Neuron (in vitro differentiated cells): Measurements from ENCODE around the gene LMAN2L.
"Not testable (repeated sequence)": the region's sequence is repeated elsewhere in the genome, so short reads cannot be mapped to it uniquely, and the experiment has no call there.

Experiments used
- H2AFZ ChIP-seq: one replicate; pipeline ENCODE4 v1.6.1; 2013; ENCODE audit warnings: low read depth, mild to moderate bottlenecking, inconsistent platforms, low read length, moderate library complexity
- H3K27me3 ChIP-seq: one replicate; pipeline ENCODE4 v1.6.1; 2013; ENCODE audit warnings: low read length; ENCODE audit not compliant: insufficient read depth
- H3K36me3 ChIP-seq: one replicate; pipeline ENCODE4 v1.6.1; 2013; ENCODE audit warnings: low read length; ENCODE audit not compliant: insufficient read depth
- H3K4me1 ChIP-seq: one replicate; pipeline ENCODE4 v1.6.1; 2013; ENCODE audit warnings: low read length; ENCODE audit not compliant: insufficient read depth
- H3K4me3 ChIP-seq: 2 replicates; pipeline ENCODE4 v1.5.1; 2013; ENCODE audit warnings: mild to moderate bottlenecking, low read length, moderate library complexity
- H3K9me3 ChIP-seq: one replicate; pipeline ENCODE4 v1.6.1; 2013; ENCODE audit warnings: low read length

Gene LMAN2L

GRCh38 chr2:96683972-96684820, 55.7 kb downstream of the LMAN2L start:
- H3K4me1 ChIP-seq: peaks cover 5% of the 10 kb centered on the region
- no peak overlapping the region for H3K4me3 ChIP-seq
- H3K9me3 ChIP-seq: no peaks in the 10 kb centered on the region
- no peaks in the 10 kb centered on the region for H3K36me3 ChIP-seq
- no peaks in the 10 kb centered on the region for H3K27me3 ChIP-seq
- H2AFZ ChIP-seq: no peak overlapping the region

DNA sequence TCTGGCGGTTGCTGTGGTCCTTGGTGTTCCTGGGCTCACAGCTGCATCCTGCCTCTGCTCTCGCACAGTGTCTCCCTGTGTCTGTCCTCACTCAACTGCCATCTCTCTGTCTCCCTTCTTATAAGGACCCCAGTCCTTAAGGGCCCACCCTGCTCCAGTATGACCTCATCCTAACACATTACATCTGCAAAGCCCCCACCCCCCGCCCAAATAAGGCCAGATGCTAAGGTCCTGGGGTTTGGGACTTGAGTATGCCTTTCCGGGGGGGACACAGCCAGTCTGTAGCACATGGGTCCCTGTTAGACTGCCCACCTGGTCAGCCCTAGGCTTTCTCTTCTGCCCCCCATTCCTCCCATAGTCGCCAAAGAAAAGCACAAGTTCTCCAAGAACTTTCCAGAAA, 56.6 kb downstream of the LMAN2L start:
- Histone ChIP-seq H2AFZ (no peak overlapping the region), H3K27me3 (no peaks in the 10 kb centered on the region), H3K4me3 (no peak overlapping the region), H3K4me1 (peaks cover 5% of the 10 kb centered on the region), H3K36me3 (no peaks in the 10 kb centered on the region), H3K9me3 (no peaks in the 10 kb centered on the region)

DNA sequence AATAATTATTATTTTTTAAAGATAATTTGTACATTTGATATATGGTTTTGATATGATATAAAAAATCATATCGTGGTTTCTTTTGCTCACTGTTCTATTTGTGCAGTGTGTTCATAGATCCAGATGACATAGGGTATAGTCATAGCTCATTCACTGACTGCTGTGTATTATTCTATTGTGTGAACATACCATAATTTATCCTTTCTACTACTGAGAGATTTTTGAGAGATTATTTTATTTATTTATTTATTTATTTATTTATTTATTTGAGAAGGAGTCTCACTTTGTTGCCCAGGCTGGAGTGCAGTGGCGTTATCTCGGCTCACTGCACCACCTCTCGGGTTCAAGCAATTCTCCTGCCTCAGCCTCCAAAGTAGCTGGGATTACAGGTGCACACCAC, 58.3 kb downstream of the LMAN2L start:
- Histone ChIP-seq H3K36me3 (no peaks in the 10 kb centered on the region), H3K27me3 (no peaks in the 10 kb centered on the region), H3K4me1 (peaks cover 5% of the 10 kb centered on the region), H2AFZ (no peak overlapping the region), H3K9me3 (no peaks in the 10 kb centered on the region), H3K4me3 (no peak overlapping the region)

- H3K36me3 ChIP-seq: no peaks in the 10 kb centered on the region
- no peak overlapping the region for H3K4me3 ChIP-seq
- H2AFZ ChIP-seq: no peak overlapping the region
- H3K27me3 ChIP-seq: no peaks in the 10 kb centered on the region
- H3K9me3 ChIP-seq: no peaks in the 10 kb centered on the region
- peaks cover 5% of the 10 kb centered on the region for H3K4me1 ChIP-seq
These were observed 59.2 kb downstream of the LMAN2L start for GRCh38 chr2:96680561-96681141.

- H2AFZ ChIP-seq: no peak overlapping the region
- H3K27me3 ChIP-seq: no peaks in the 10 kb centered on the region
- H3K4me1 ChIP-seq: peaks cover 5% of the 10 kb centered on the region
- H3K4me3 ChIP-seq: no peak overlapping the region
- no peaks in the 10 kb centered on the region for H3K36me3 ChIP-seq
- no peaks in the 10 kb centered on the region for H3K9me3 ChIP-seq
These were observed 60.0 kb downstream of the LMAN2L start for GRCh38 chr2:96679848-96680247.

DNA sequence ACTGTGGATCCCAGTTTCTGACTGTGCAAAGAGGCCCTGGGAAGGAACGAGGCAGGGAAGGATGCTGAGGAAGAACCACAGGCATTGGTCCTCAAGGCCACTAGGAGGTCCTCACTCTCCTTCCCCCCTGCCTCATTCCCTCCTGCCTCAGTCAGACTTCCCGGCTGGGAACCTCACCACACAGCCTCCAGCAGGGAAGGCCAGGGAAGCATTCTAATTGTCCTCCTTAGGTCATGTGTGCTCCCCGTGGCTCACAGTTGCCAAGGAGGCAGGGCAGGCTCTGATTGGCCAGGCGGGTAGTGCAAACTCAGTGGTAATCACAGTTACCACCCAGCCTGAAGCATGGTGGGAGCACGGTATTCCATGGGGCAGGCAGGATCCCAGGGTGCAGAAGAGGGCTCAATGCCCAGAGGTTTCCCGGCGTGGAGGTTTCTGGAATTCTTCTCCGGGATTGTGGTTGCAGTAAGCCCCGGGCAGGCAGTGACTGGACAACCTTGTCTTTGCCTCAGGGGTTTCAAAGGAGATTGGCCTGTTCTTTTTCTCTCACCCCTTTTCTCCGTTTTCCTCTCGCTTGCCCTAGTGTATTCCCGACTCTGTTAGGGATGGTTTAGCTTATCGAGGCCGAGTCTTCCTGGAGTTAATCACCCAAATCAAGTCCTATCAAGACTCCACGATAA, 70.2 kb downstream of the LMAN2L start:
- Histone ChIP-seq H3K36me3 (no peaks in the 10 kb centered on the region), H3K4me1 (peaks cover 3% of the 10 kb centered on the region)

GRCh38 chr2:96668771-96669170, 71.1 kb downstream of the LMAN2L start:
- Histone ChIP-seq H3K36me3 (no peaks in the 10 kb centered on the region), H3K9me3 (peaks cover 3% of the 10 kb centered on the region), H2AFZ (no peak overlapping the region), H3K27me3 (no peaks in the 10 kb centered on the region), H3K4me1 (peaks cover 3% of the 10 kb centered on the region), H3K4me3 (no peak overlapping the region)

More for the DNA sequence above, 70.2 kb downstream of the LMAN2L start:
- Histone ChIP-seq H3K27me3 (no peaks in the 10 kb centered on the region), H3K9me3 (no peaks in the 10 kb centered on the region), H2AFZ (no peak overlapping the region), H3K4me3 (no peak overlapping the region)

- H3K4me3 ChIP-seq, H3K27me3 ChIP-seq, H3K9me3 ChIP-seq, H3K4me1 ChIP-seq, H2AFZ ChIP-seq, H3K36me3 ChIP-seq: not testable (repeated sequence)
These were observed 74.1 kb downstream of the LMAN2L start for GRCh38 chr2:96665717-96666116.

- Histone ChIP-seq H3K36me3 (no peaks in the 10 kb centered on the region), H3K9me3 (peaks cover 3% of the 10 kb centered on the region), H2AFZ (no peak overlapping the region), H3K4me1 (peaks cover 3% of the 10 kb centered on the region), H3K4me3 (no peak overlapping the region), H3K27me3 (no peaks in the 10 kb centered on the region)
These were observed 74.7 kb downstream of the LMAN2L start for GRCh38 chr2:96665083-96665569.

DNA sequence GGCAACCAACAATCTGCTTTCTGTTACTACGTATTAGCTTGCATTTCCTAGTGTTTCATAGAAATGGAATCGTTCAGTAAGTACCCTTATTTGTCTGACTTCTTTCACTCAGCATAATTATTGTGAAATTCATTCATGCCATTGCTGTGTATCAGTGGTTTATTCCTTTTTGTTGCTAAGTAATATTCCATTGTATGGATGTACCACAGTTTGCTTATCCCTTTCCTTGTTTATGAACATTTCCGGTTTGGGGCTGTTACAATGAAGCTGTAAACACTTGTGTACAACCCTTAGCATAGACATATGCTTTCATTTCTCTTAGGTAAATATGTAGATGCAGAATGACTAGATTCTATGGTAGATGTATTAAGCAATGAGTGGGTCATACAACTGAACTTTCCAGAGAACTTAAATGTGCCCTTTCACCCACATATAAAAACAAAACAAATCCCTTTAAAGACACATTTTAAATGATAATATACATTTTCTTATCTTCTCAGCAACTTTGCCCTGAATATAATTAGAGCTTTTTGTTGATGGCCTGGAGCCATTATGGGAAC, 75.4 kb downstream of the LMAN2L start:
- H2AFZ ChIP-seq: no peak overlapping the region
- no peaks in the 10 kb centered on the region for H3K36me3 ChIP-seq
- H3K27me3 ChIP-seq: no peaks in the 10 kb centered on the region
- no peak overlapping the region for H3K4me3 ChIP-seq
- peaks cover 3% of the 10 kb centered on the region for H3K9me3 ChIP-seq
- H3K4me1 ChIP-seq: peaks cover 3% of the 10 kb centered on the region

DNA sequence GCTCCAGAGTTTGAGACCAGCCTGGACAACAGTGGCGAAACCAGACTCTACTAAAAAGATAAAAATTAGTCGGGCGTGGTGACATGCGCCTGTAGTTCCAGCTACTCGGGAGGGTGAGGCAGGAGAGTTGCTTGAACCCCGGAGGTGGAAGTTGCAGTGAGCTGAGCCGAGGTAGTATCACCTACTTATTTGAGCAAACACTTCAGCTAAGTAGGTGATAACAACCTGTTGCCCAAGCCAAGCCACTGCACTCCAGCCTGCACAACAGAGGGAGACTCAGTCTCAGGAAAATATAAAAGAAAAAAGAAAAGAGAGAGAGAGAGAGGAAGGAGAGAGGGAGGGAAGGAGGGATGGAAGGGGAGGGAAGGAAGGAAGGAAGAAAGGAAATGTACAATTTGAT, 76.0 kb downstream of the LMAN2L start:
- Histone ChIP-seq H2AFZ (no peak overlapping the region), H3K4me3 (no peak overlapping the region), H3K4me1 (peaks cover 3% of the 10 kb centered on the region), H3K9me3 (peaks cover 3% of the 10 kb centered on the region), H3K36me3 (no peaks in the 10 kb centered on the region), H3K27me3 (no peaks in the 10 kb centered on the region)

GRCh38 chr2:96663177-96663576, 76.7 kb downstream of the LMAN2L start:
- no peak overlapping the region for H3K4me3 ChIP-seq
- peaks cover 3% of the 10 kb centered on the region for H3K4me1 ChIP-seq
- H2AFZ ChIP-seq: no peak overlapping the region
- H3K36me3 ChIP-seq: no peaks in the 10 kb centered on the region
- H3K27me3 ChIP-seq: no peaks in the 10 kb centered on the region
- peaks cover 3% of the 10 kb centered on the region for H3K9me3 ChIP-seq

- no peaks in the 10 kb centered on the region for H3K36me3 ChIP-seq
- H3K27me3 ChIP-seq: no peaks in the 10 kb centered on the region
- H3K4me3 ChIP-seq: no peak overlapping the region
- H3K9me3 ChIP-seq: peaks cover 3% of the 10 kb centered on the region
- no peak overlapping the region for H2AFZ ChIP-seq
- peaks cover 3% of the 10 kb centered on the region for H3K4me1 ChIP-seq
These were observed 77.5 kb downstream of the LMAN2L start for GRCh38 chr2:96662360-96662759.
